Liver (tissue), 9 donors: ENCODE results near the gene PTRHD1. TPM values are rescaled to one million over a fixed set of nuclear protein-coding genes. Genes with fewer than 3 reads are reported as not detected.

ENCODE experiments used
- DNase-seq: peaks from one replicate; pipeline ENCODE4 v3.0.0-alpha.2; 2017; ENCODE audit warnings: low spot score
- H3K27ac ChIP-seq, 2 donors: one replicate each; pipeline ENCODE4 v1.7.0; 2013; ENCODE audit warnings: inconsistent platforms in 2 of 2, low read length in 2 of 2, control low read depth in 1 of 2, low read depth in 1 of 2, mild to moderate bottlenecking in 1 of 2
- H3K27me3 ChIP-seq, 4 donors: one replicate each; pipeline versions ENCODE4 v1.6.1 to v1.7.0; 2013; ENCODE audit warnings: low read length in 3 of 4, inconsistent platforms in 1 of 4, mild to moderate bottlenecking in 1 of 4, moderate library complexity in 1 of 4; ENCODE audit not compliant: control insufficient read depth in 4 of 4, insufficient read depth in 4 of 4
- H3K36me3 ChIP-seq, 4 donors: one replicate each; pipeline versions ENCODE4 v1.6.1 to v1.7.0; 2013; ENCODE audit warnings: low read length in 3 of 4, mild to moderate bottlenecking in 3 of 4, low read depth in 1 of 4, moderate library complexity in 1 of 4; ENCODE audit not compliant: control insufficient read depth in 4 of 4, insufficient read depth in 3 of 4
- H3K4me1 ChIP-seq, 4 donors: one replicate each; pipeline versions ENCODE4 v1.6.1 to v1.7.0; 2013; ENCODE audit warnings: low read length in 3 of 4, mild to moderate bottlenecking in 3 of 4, moderate library complexity in 1 of 4; ENCODE audit not compliant: control insufficient read depth in 4 of 4, insufficient read depth in 4 of 4
- H3K4me3 ChIP-seq, 3 donors: one replicate each; pipeline versions ENCODE4 v1.6.1 to v1.7.0; 2013; ENCODE audit warnings: low read length in 3 of 3, control low read depth in 1 of 3, low read depth in 1 of 3, mild to moderate bottlenecking in 1 of 3
- H3K9ac ChIP-seq, 2 donors: one replicate each; pipeline ENCODE4 v1.7.0; 2013; ENCODE audit warnings: low read length in 2 of 2, mild to moderate bottlenecking in 2 of 2, moderate library complexity in 2 of 2, control low read depth in 1 of 2, low read depth in 1 of 2
- H3K9me3 ChIP-seq, 4 donors: one replicate each; pipeline versions ENCODE4 v1.6.1 to v1.7.0; 2013; ENCODE audit warnings: low read length in 3 of 4; ENCODE audit not compliant: control insufficient read depth in 4 of 4
- ATF3 ChIP-seq: IDR thresholded peaks from 2 replicates; pipeline ENCODE4 v1.6.1; 2016; ENCODE audit warnings: antibody characterized with exemption
- EGR1 ChIP-seq, 2 donors: IDR thresholded peaks; 2 replicates each; pipeline ENCODE4 v1.6.1; 2016 to 2018; ENCODE audit warnings: antibody characterized with exemption in 2 of 2, low read depth in 2 of 2
- FOXA1 ChIP-seq: IDR thresholded peaks from 2 replicates; pipeline ENCODE4 v1.6.1; 2016; ENCODE audit warnings: antibody characterized with exemption
- FOXA2 ChIP-seq: IDR thresholded peaks from 2 replicates; pipeline ENCODE4 v1.6.1; 2016; ENCODE audit warnings: antibody characterized with exemption
- GABPA ChIP-seq, 2 donors: IDR thresholded peaks in 1 of 2; conservative IDR thresholded peaks in 1 of 2; 2 replicates each; pipeline ENCODE4 v1.6.1; 2016; ENCODE audit warnings: antibody characterized with exemption in 2 of 2, mild to moderate bottlenecking in 1 of 2, moderate library complexity in 1 of 2
- HNF4A ChIP-seq, 2 donors: conservative IDR thresholded peaks; 2 replicates each; pipeline ENCODE4 v1.6.1; 2016; ENCODE audit warnings: antibody characterized with exemption in 2 of 2, mild to moderate bottlenecking in 2 of 2
- HNF4G ChIP-seq: IDR thresholded peaks from 2 replicates; pipeline ENCODE4 v1.6.1; 2016; ENCODE audit warnings: antibody characterized with exemption
- JUND ChIP-seq, 2 donors: IDR thresholded peaks; 2 replicates each; pipeline ENCODE4 v1.6.1; 2016; ENCODE audit warnings: antibody characterized with exemption in 2 of 2
- NR2F2 ChIP-seq: IDR thresholded peaks from 2 replicates; pipeline ENCODE4 v1.6.1; 2016; ENCODE audit warnings: antibody characterized with exemption
- RAD21 ChIP-seq, 2 donors: IDR thresholded peaks; 2 replicates each; pipeline ENCODE4 v1.6.1; 2016; ENCODE audit warnings: antibody characterized with exemption in 2 of 2, mild to moderate bottlenecking in 2 of 2
- RXRA ChIP-seq, 2 donors: IDR thresholded peaks; 2 replicates each; pipeline ENCODE4 v1.6.1; 2017 to 2018; ENCODE audit warnings: antibody characterized with exemption in 2 of 2, mild to moderate bottlenecking in 1 of 2
- SP1 ChIP-seq: IDR thresholded peaks from 2 replicates; pipeline ENCODE4 v1.6.1; 2018; ENCODE audit warnings: antibody characterized with exemption, mild to moderate bottlenecking
- TAF1 ChIP-seq: conservative IDR thresholded peaks from 2 replicates; pipeline ENCODE4 v1.6.1; 2016; ENCODE audit warnings: antibody characterized with exemption, mild to moderate bottlenecking
- YY1 ChIP-seq: IDR thresholded peaks from 2 replicates; pipeline ENCODE4 v1.6.1; 2016; ENCODE audit warnings: antibody characterized with exemption, mild to moderate bottlenecking
- ZBTB33 ChIP-seq: IDR thresholded peaks from 2 replicates; pipeline ENCODE4 v1.6.1; 2016; ENCODE audit warnings: antibody characterized with exemption
- WGBS: extraction: QIAGEN DNeasy Blood & Tissue Kit; methylation state at CpG from one replicate; pipeline ENCODE4 v1.1.7; 2013; 5-methylcytosine and 5-hydroxymethylcytosine counted together
- polyA plus RNA-seq, 2 donors: library from polyadenylated mRNA; stranded (reverse) in 1 of 2; unstranded in 1 of 2; fragments of 200-250 nt in 1 of 2; fragments of >200 nt in 1 of 2; fragmentation: Nextera tagmentation in 1 of 2; extraction: Ambion mirVana in 1 of 2; gene quantifications; one replicate each; pipeline versions ENCODE4 v1.2.1 to v1.2.3, GENCODE V29; 2013 to 2015
- total RNA-seq, 2 donors: library from RNA; depleted of rRNA; stranded (reverse); fragments of >200 nt; gene quantifications; one replicate each; pipeline ENCODE4 v1.2.3, GENCODE V29; 2014
- TF ChIP-seq, protein P1 (sequence below): fragments of 150-350 bp; IDR thresholded peaks from 2 replicates; pipeline ENCODE4 v1.5.1; 2017; ENCODE audit warnings: improper control_type of control experiment, low read depth, low read length; ENCODE audit not compliant: missing input control
- TF ChIP-seq, protein P2 (sequence below): IDR thresholded peaks from 2 replicates; pipeline ENCODE4 v1.6.1; 2016; ENCODE audit warnings: antibody characterized with exemption
- TF ChIP-seq, protein P3 (sequence below): IDR thresholded peaks from 2 replicates; pipeline ENCODE4 v1.6.1; 2016; ENCODE audit warnings: antibody characterized with exemption, mild to moderate bottlenecking
- donor health status: healthy.
- donor health status: healthy.
- donor health status: healthy.
- donor health status: healthy.
- donor health status: healthy.

PTRHD1 gene
- total and polyA plus RNA-seq, 4 donors = 9.9 to 50.9 (median 20.7) TPM

DNA sequence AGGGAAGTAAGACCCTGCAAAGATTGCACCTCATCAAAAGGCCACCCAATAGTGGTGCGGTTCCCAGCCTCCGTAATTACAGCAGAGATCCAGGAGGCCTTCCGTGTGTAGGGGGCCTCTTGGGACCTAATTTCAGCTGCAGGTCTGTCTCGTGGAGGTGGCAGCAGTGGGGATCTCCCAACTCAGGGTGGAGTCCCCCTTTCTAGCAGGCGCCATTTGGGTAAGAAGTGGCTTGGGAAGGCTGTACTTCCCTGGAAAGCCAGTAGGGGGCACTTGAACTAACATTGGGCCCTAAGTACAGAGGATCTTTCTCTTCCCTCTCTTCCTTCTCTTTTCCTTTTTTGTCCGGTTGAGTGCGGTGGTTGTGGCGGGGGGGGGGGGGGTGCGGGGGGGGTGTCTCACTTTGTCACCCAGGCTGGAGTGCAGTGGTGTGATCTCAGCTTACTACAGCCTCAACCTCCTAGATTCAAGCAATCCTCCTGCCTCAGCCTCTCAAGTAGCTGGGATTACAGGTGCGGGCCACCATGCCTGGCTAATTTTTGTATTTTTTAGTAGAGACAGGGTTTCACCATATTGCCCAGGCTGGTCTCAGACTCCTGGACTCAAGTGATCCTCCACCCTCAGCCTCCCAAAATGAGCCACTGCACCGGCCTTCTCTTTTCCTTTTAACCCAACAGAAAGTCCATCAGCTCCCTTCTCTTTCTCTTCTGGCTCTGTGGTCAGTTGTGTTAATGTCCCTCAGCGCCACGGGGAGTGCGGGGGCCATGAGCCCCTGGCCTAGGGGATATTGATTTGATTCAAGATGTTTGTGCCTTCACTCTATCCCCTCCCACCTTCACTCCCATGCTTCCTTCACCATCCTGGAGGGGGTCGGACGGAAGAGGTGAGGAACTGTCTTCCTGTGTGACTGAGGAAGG lies 32.0 kb upstream of the PTRHD1 start:
- Histone ChIP-seq H3K9me3 (no peaks in the 10 kb centered on the region), H3K36me3 (peaks cover 0 to 4% (median under 1%) of the 10 kb centered on the region in 4 donors), H3K4me3 (no peak overlapping the region), H3K9ac (no peak overlapping the region), H3K4me1 (peaks cover 0 to 2% (median 0%) of the 10 kb centered on the region in 4 donors), H3K27me3 (no peaks in the 10 kb centered on the region), H3K27ac (no peak overlapping the region)
- TF ChIP-seq RAD21 (IDR thresholded peaks at IDR 0.05) (peak in 1 of 2 donors; percentile 37), EGR1 (IDR thresholded peaks at IDR 0.05; ENCODE audit: low read depth in 2 of 2) (no peak), HNF4G (no peak), JUND (IDR thresholded peaks at IDR 0.05) (no peak)
- TF ChIP-seq, protein P1, sequence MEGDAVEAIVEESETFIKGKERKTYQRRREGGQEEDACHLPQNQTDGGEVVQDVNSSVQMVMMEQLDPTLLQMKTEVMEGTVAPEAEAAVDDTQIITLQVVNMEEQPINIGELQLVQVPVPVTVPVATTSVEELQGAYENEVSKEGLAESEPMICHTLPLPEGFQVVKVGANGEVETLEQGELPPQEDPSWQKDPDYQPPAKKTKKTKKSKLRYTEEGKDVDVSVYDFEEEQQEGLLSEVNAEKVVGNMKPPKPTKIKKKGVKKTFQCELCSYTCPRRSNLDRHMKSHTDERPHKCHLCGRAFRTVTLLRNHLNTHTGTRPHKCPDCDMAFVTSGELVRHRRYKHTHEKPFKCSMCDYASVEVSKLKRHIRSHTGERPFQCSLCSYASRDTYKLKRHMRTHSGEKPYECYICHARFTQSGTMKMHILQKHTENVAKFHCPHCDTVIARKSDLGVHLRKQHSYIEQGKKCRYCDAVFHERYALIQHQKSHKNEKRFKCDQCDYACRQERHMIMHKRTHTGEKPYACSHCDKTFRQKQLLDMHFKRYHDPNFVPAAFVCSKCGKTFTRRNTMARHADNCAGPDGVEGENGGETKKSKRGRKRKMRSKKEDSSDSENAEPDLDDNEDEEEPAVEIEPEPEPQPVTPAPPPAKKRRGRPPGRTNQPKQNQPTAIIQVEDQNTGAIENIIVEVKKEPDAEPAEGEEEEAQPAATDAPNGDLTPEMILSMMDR = peak; percentile 32
- TF ChIP-seq, protein P2, sequence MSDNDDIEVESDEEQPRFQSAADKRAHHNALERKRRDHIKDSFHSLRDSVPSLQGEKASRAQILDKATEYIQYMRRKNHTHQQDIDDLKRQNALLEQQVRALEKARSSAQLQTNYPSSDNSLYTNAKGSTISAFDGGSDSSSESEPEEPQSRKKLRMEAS = no peak
- DNase-seq = no peak
- 89% methylated on average over 16 of the region's 16 CpGs for WGBS

DNA sequence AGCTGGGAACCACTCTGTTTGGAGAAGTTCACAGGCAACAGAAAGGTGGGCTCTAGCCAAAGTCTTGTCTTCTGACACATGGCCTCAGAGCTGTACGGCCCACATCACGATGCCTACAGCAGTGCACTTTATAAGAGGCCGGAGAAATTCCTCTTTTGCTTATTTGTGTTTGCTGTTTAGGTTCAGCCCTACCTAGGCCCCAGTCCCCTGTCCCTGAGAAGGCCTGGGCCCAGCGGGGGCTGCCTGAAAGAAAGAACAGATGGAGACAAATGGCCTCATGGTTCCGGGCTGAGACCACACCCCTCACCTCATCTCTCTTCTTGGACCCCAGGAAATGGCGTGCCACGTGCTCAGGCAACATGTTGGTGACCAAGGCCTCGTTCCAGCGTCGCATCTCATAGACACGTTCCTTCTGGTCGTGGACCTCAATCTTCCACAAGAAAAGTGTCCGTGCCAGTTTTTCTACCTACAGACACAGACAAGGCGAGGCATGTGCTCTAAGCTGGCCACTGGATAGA lies 30.9 kb upstream of the PTRHD1 start:
- Histone ChIP-seq H3K36me3 (peaks cover 0 to 10% (median 2%) of the 10 kb centered on the region in 4 donors), H3K27ac (no peak overlapping the region), H3K9me3 (no peaks in the 10 kb centered on the region), H3K27me3 (no peaks in the 10 kb centered on the region), H3K4me3 (no peak overlapping the region), H3K9ac (no peak overlapping the region), H3K4me1 (peaks cover 0 to 2% (median 0%) of the 10 kb centered on the region in 4 donors)
- WGBS = 96% methylated on average over 14 of the region's 14 CpGs
- no peak for DNase-seq
- TF ChIP-seq TAF1 (no peak), ZBTB33 (no peak), RAD21 (IDR thresholded peaks at IDR 0.05) (no peak), YY1 (no peak), RXRA (IDR thresholded peaks at IDR 0.05) (no peak), FOXA1 (no peak), HNF4A (conservative IDR thresholded peaks at IDR 0.05) (no peak), NR2F2 (no peak), SP1 (no peak), GABPA (IDR thresholded peaks at IDR 0.05 in 1 of 2, conservative IDR thresholded peaks at IDR 0.05 in 1 of 2) (no peak), HNF4G (no peak), ATF3 (no peak), FOXA2 (no peak), EGR1 (IDR thresholded peaks at IDR 0.05; ENCODE audit: low read depth in 2 of 2) (no peak)
- TF ChIP-seq, protein P2 = no peak
- TF ChIP-seq, protein P3, sequence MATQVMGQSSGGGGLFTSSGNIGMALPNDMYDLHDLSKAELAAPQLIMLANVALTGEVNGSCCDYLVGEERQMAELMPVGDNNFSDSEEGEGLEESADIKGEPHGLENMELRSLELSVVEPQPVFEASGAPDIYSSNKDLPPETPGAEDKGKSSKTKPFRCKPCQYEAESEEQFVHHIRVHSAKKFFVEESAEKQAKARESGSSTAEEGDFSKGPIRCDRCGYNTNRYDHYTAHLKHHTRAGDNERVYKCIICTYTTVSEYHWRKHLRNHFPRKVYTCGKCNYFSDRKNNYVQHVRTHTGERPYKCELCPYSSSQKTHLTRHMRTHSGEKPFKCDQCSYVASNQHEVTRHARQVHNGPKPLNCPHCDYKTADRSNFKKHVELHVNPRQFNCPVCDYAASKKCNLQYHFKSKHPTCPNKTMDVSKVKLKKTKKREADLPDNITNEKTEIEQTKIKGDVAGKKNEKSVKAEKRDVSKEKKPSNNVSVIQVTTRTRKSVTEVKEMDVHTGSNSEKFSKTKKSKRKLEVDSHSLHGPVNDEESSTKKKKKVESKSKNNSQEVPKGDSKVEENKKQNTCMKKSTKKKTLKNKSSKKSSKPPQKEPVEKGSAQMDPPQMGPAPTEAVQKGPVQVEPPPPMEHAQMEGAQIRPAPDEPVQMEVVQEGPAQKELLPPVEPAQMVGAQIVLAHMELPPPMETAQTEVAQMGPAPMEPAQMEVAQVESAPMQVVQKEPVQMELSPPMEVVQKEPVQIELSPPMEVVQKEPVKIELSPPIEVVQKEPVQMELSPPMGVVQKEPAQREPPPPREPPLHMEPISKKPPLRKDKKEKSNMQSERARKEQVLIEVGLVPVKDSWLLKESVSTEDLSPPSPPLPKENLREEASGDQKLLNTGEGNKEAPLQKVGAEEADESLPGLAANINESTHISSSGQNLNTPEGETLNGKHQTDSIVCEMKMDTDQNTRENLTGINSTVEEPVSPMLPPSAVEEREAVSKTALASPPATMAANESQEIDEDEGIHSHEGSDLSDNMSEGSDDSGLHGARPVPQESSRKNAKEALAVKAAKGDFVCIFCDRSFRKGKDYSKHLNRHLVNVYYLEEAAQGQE = no peak
